ENCODE data around the gene CDH10.

- TF ChIP-seq, protein P1, sequence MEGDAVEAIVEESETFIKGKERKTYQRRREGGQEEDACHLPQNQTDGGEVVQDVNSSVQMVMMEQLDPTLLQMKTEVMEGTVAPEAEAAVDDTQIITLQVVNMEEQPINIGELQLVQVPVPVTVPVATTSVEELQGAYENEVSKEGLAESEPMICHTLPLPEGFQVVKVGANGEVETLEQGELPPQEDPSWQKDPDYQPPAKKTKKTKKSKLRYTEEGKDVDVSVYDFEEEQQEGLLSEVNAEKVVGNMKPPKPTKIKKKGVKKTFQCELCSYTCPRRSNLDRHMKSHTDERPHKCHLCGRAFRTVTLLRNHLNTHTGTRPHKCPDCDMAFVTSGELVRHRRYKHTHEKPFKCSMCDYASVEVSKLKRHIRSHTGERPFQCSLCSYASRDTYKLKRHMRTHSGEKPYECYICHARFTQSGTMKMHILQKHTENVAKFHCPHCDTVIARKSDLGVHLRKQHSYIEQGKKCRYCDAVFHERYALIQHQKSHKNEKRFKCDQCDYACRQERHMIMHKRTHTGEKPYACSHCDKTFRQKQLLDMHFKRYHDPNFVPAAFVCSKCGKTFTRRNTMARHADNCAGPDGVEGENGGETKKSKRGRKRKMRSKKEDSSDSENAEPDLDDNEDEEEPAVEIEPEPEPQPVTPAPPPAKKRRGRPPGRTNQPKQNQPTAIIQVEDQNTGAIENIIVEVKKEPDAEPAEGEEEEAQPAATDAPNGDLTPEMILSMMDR (IDR thresholded peaks at IDR 0.05) = no peak
- TF ChIP-seq POLR2A (IDR thresholded peaks at IDR 0.05) (no peak), EP300 (IDR thresholded peaks at IDR 0.05) (no peak)
Observed at GRCh38 chr5:24624872-24625271, 19.9 kb downstream of the CDH10 start.

Measured in tibial nerve (tissue), 4 donors.